Neuronal stem cell (in vitro differentiated cells): ENCODE data around the gene JKAMP.

Source experiments
- DNase-seq: peaks from one replicate; pipeline ENCODE4 v3.0.0-alpha.2; 2013; ENCODE audit warnings: low spot score
- H2AFZ ChIP-seq: one replicate; pipeline ENCODE4 v1.6.1; 2013; ENCODE audit warnings: mild to moderate bottlenecking, low read length, inconsistent platforms
- H2AK5ac ChIP-seq: 2 replicates; pipeline ENCODE4 v1.6.1; 2013; ENCODE audit warnings: low read depth, mild to moderate bottlenecking, inconsistent platforms, low read length, moderate library complexity, mixed read lengths
- H2BK120ac ChIP-seq: 2 replicates; pipeline ENCODE4 v1.6.1; 2013; ENCODE audit warnings: low read depth, mild to moderate bottlenecking, inconsistent platforms, low read length, moderate library complexity, mixed read lengths
- H2BK12ac ChIP-seq: one replicate; pipeline ENCODE4 v1.6.1; 2013; ENCODE audit warnings: low read length, inconsistent platforms
- H2BK15ac ChIP-seq: 2 replicates; pipeline ENCODE4 v1.6.1; 2013; ENCODE audit warnings: mild to moderate bottlenecking, low read length, inconsistent platforms, mixed read lengths
- H2BK5ac ChIP-seq: one replicate; pipeline ENCODE4 v1.6.1; 2013; ENCODE audit warnings: inconsistent platforms, mild to moderate bottlenecking, low read length, moderate library complexity
- H3K14ac ChIP-seq: one replicate; pipeline ENCODE4 v1.6.1; 2013; ENCODE audit warnings: low read length, inconsistent platforms
- H3K18ac ChIP-seq: 2 replicates; pipeline ENCODE4 v1.6.1; 2013; ENCODE audit warnings: low read length, inconsistent platforms
- H3K23ac ChIP-seq: 2 replicates; pipeline ENCODE4 v1.6.1; 2013; ENCODE audit warnings: low read depth, mild to moderate bottlenecking, mixed read lengths, low read length, inconsistent platforms; ENCODE audit not compliant: poor library complexity
- H3K27ac ChIP-seq: replicated peaks from 3 replicates; pipeline ENCODE4 v1.5.1; 2013; ENCODE audit warnings: low read length, inconsistent platforms
- H3K27me3 ChIP-seq, 3 experiments: 2 replicates each; pipeline ENCODE4 v1.6.1; 2013; ENCODE audit warnings: low read length in 3 of 3, mild to moderate bottlenecking in 2 of 3, inconsistent platforms in 1 of 3, low read depth in 1 of 3, mixed read lengths in 1 of 3, moderate library complexity in 1 of 3; ENCODE audit not compliant: control insufficient read depth in 3 of 3, insufficient read depth in 3 of 3
- H3K36me3 ChIP-seq, 2 donors: replicated peaks in 1 of 2; 2 replicates each; pipeline ENCODE4 v1.6.1; 2013; ENCODE audit warnings: low read length in 2 of 2; ENCODE audit not compliant: control insufficient read depth in 2 of 2, insufficient read depth in 2 of 2
- H3K4ac ChIP-seq: 2 replicates; pipeline ENCODE4 v1.6.1; 2013; ENCODE audit warnings: inconsistent platforms, mild to moderate bottlenecking, low read length, moderate library complexity
- H3K4me1 ChIP-seq, 2 donors: 1 replicate in 1 of 2; 2 replicates in 1 of 2; pipeline ENCODE4 v1.6.1; 2013; ENCODE audit warnings: low read length in 2 of 2, low read depth in 1 of 2; ENCODE audit not compliant: control insufficient read depth in 2 of 2, insufficient read depth in 1 of 2
- H3K4me2 ChIP-seq: one replicate; pipeline ENCODE4 v1.6.1; 2013; ENCODE audit warnings: mild to moderate bottlenecking, low read length, inconsistent platforms; ENCODE audit not compliant: insufficient read depth, poor library complexity, severe bottlenecking
- H3K4me3 ChIP-seq, 2 donors: 2 replicates each; pipeline ENCODE4 v1.5.1; 2013; ENCODE audit warnings: low read length in 2 of 2, mild to moderate bottlenecking in 2 of 2, inconsistent platforms in 1 of 2, moderate library complexity in 1 of 2
- H3K79me1 ChIP-seq: one replicate; pipeline ENCODE4 v1.6.1; 2013; ENCODE audit warnings: low read depth, mild to moderate bottlenecking, inconsistent platforms, low read length, moderate library complexity
- H3K9ac ChIP-seq: one replicate; pipeline ENCODE4 v1.6.1; 2013; ENCODE audit warnings: mild to moderate bottlenecking, low read depth, low read length, inconsistent platforms; ENCODE audit not compliant: poor library complexity
- H3K9me3 ChIP-seq, 2 donors: replicated peaks in 1 of 2; 2 replicates each; pipeline versions ENCODE3 to v1.6.1; 2013; ENCODE audit warnings: low read length in 2 of 2, mild to moderate bottlenecking in 2 of 2, inconsistent platforms in 1 of 2, low read depth in 1 of 2, mixed read lengths in 1 of 2, moderate library complexity in 1 of 2; ENCODE audit not compliant: control insufficient read depth in 2 of 2, insufficient read depth in 1 of 2
- H4K8ac ChIP-seq: one replicate; pipeline ENCODE4 v1.6.1; 2013; ENCODE audit warnings: low read depth, mild to moderate bottlenecking, inconsistent platforms, low read length, moderate library complexity
- H4K91ac ChIP-seq: one replicate; pipeline ENCODE4 v1.6.1; 2013; ENCODE audit warnings: low read length, low read depth, mild to moderate bottlenecking, inconsistent platforms; ENCODE audit not compliant: poor library complexity
- WGBS, 2 donors: extraction: QIAGEN DNeasy Blood & Tissue Kit; methylation state at CpG; one replicate each; pipeline ENCODE4 v1.1.7; 2013; ENCODE audit warnings: missing lambda C conversion rate in 2 of 2, mixed read lengths in 1 of 2; ENCODE audit not compliant: insufficient read length in 2 of 2, insufficient replicate concordance in 1 of 2; ENCODE audit errors: extremely low coverage in 2 of 2; 5-methylcytosine and 5-hydroxymethylcytosine counted together

Gene JKAMP

DNA sequence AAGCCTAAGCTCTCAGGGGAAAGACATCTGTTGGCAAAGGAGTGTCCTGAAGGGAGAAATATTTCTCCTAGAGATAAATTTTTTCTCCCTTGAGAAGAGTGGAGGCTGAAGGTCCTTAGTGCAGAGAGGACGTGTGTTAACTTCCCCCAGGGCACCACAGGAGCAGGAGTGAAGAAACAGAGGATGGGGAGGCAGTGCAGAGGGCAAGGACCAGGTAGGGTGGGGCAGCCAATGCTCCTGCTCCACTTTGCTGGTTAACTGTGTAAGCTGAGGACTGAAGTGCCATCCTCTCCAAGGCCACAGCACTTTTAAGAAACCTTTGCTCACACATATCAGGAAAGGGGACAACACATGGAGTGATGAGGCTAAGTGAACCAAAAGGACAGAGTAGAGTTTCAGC is 4.2 kb upstream of the JKAMP start:
- no peak overlapping the region for H2AK5ac ChIP-seq
- H3K27ac ChIP-seq = no peak overlapping the region
- H3K36me3 ChIP-seq = peaks cover 7 to 46% of the 10 kb centered on the region in 2 donors
- no peak overlapping the region for H2AFZ ChIP-seq
- no peak overlapping the region for H2BK120ac ChIP-seq
- H2BK15ac ChIP-seq = no peak overlapping the region
- no peak overlapping the region for H2BK5ac ChIP-seq
- H3K9me3 ChIP-seq = no peaks in the 10 kb centered on the region
- H3K79me1 ChIP-seq = peaks cover 9% of the 10 kb centered on the region
- H3K27me3 ChIP-seq = peaks cover 0 to 2% (median 0%) of the 10 kb centered on the region in 3 experiments
- no CpG with 5 or more reads among the region's 1 CpG for WGBS, 2 donors
- no peak for DNase-seq
- H2BK12ac ChIP-seq = no peak overlapping the region
- no peak overlapping the region for H3K23ac ChIP-seq
- no peak overlapping the region for H3K4ac ChIP-seq
- H4K8ac ChIP-seq = no peak overlapping the region
- H3K14ac ChIP-seq = no peak overlapping the region
- H3K18ac ChIP-seq = no peak overlapping the region
- H3K4me1 ChIP-seq = peaks cover 4 to 8% of the 10 kb centered on the region in 2 donors
- H3K4me2 ChIP-seq = no peak overlapping the region
- H3K4me3 ChIP-seq = no peak overlapping the region
- no peak overlapping the region for H3K9ac ChIP-seq
- no peak overlapping the region for H4K91ac ChIP-seq

DNA sequence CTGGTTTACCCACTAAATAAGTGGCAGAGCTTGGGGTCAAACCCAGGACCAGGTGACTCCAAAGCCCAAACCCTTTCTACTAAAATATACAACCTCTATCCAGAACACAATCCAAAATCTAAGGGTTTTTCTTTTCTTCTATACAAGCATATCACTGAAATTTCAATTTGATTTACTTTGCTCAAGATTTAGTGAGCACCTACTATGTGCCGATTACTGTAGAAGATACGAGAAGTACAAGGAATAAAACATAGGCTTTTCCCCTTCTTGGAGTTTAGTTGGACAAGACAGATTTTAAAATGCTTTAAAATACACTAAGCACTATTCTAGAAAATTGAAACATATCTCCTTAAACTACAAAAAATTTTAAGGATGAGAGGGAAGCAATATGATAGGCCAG is 2.9 kb upstream of the JKAMP start:
- Histone ChIP-seq H3K27ac (no peak overlapping the region), H3K9ac (no peak overlapping the region), H2BK5ac (no peak overlapping the region), H3K79me1 (peaks cover 9% of the 10 kb centered on the region), H3K4ac (no peak overlapping the region), H2BK15ac (no peak overlapping the region), H2AFZ (no peak overlapping the region), H2AK5ac (no peak overlapping the region), H3K9me3 (peaks cover 0 to 5% of the 10 kb centered on the region in 2 donors), H3K14ac (no peak overlapping the region), H4K8ac (no peak overlapping the region), H3K36me3 (peaks cover 4 to 37% of the 10 kb centered on the region in 2 donors), H3K4me3 (no peak overlapping the region), H3K18ac (no peak overlapping the region), H2BK12ac (no peak overlapping the region), H3K23ac (no peak overlapping the region), H3K4me2 (no peak overlapping the region), H4K91ac (no peak overlapping the region), H3K27me3 (peaks cover 0 to 2% (median 0%) of the 10 kb centered on the region in 3 experiments), H2BK120ac (no peak overlapping the region), H3K4me1 (peaks cover 4 to 8% of the 10 kb centered on the region in 2 donors)
- WGBS, 2 donors = no CpG with 5 or more reads among the region's 2 CpGs
- no peak for DNase-seq

- Histone ChIP-seq H3K14ac (no peak overlapping the region), H3K4me1 (peaks cover 4 to 8% of the 10 kb centered on the region in 2 donors), H4K8ac (no peak overlapping the region), H2BK120ac (no peak overlapping the region), H3K4ac (no peak overlapping the region), H2BK5ac (no peak overlapping the region), H3K18ac (no peak overlapping the region), H4K91ac (no peak overlapping the region), H3K27ac (no peak overlapping the region), H2BK15ac (no peak overlapping the region), H3K79me1 (peaks cover 9% of the 10 kb centered on the region), H3K9me3 (peaks cover 0 to 7% of the 10 kb centered on the region in 2 donors), H2BK12ac (no peak overlapping the region), H3K4me3 (no peak overlapping the region), H3K23ac (no peak overlapping the region), H2AK5ac (no peak overlapping the region), H3K4me2 (no peak overlapping the region), H3K27me3 (peaks cover 0 to 2% (median 0%) of the 10 kb centered on the region in 3 experiments), H3K36me3 (peaks cover 4 to 37% of the 10 kb centered on the region in 2 donors), H3K9ac (no peak overlapping the region), H2AFZ (no peak overlapping the region)
- DNase-seq = no peak
- WGBS, 2 donors = no CpG with 5 or more reads among the region's 2 CpGs
Measured at GRCh38 chr14:59481871-59482540, 2.3 kb upstream of the JKAMP start.

- H2BK12ac ChIP-seq = no peak overlapping the region
- WGBS, 2 donors = no CpG with 5 or more reads among the region's 6 CpGs
- no peak overlapping the region for H2BK15ac ChIP-seq
- H2AFZ ChIP-seq = no peak overlapping the region
- H2BK120ac ChIP-seq = no peak overlapping the region
- no peak overlapping the region for H3K18ac ChIP-seq
- H3K4me3 ChIP-seq = peak overlapping the region in 1 of 2 donors; percentile 70
- H3K23ac ChIP-seq = no peak overlapping the region
- no peak overlapping the region for H4K91ac ChIP-seq
- peaks cover 9% of the 10 kb centered on the region for H3K79me1 ChIP-seq
- no peak overlapping the region for H2BK5ac ChIP-seq
- H3K9ac ChIP-seq = no peak overlapping the region
- H3K9me3 ChIP-seq = peaks cover 0 to 7% of the 10 kb centered on the region in 2 donors
- DNase-seq = no peak
- no peak overlapping the region for H2AK5ac ChIP-seq
- H3K27me3 ChIP-seq = peaks cover 0 to 2% (median 0%) of the 10 kb centered on the region in 3 experiments
- H4K8ac ChIP-seq = no peak overlapping the region
- H3K27ac ChIP-seq = no peak overlapping the region
- H3K36me3 ChIP-seq = peaks cover 4 to 37% of the 10 kb centered on the region in 2 donors
- H3K4me1 ChIP-seq = peaks cover 4 to 8% of the 10 kb centered on the region in 2 donors
- no peak overlapping the region for H3K4me2 ChIP-seq
- H3K4ac ChIP-seq = no peak overlapping the region
- no peak overlapping the region for H3K14ac ChIP-seq
Measured at GRCh38 chr14:59482541-59483331, 1.6 kb upstream of the JKAMP start.
